NCI-H82 treated with DMSO at 0.1 percent for 48 hours (cell line): ENCODE results near the gene CYB5RL.
"Not testable (repeated sequence)": the region's sequence is repeated elsewhere in the genome, so short reads cannot be mapped to it uniquely, and the experiment has no call there.

ENCODE experiments used
- DNase-seq: peaks from one replicate; lab custom pipeline; 2025; ENCODE audit not compliant: unreplicated experiment; lab: John Stamatoyannopoulos, UW

Gene CYB5RL

GRCh38 chr1:54227091-54227602 is 27.3 kb upstream of the CYB5RL start:
- DNase-seq, result no peak

- no peak for DNase-seq
These were observed 26.2 kb upstream of the CYB5RL start for GRCh38 chr1:54225986-54226559.

GRCh38 chr1:54225378-54225777 is 25.5 kb upstream of the CYB5RL start:
- no peak for DNase-seq

- DNase-seq, result no peak
These were observed 24.4 kb upstream of the CYB5RL start for GRCh38 chr1:54224233-54224632.

GRCh38 chr1:54223441-54224202 is 23.8 kb upstream of the CYB5RL start:
- DNase-seq, result no peak

GRCh38 chr1:54222711-54223110 is 22.9 kb upstream of the CYB5RL start:
- DNase-seq, result no peak

GRCh38 chr1:54221867-54222484 is 22.1 kb upstream of the CYB5RL start:
- no peak for DNase-seq

- DNase-seq, result no peak
These were observed 21.4 kb upstream of the CYB5RL start for GRCh38 chr1:54221113-54221834.

GRCh38 chr1:54220004-54220811 is 20.4 kb upstream of the CYB5RL start:
- peak; percentile 45 for DNase-seq

GRCh38 chr1:54219688-54220003 is 19.8 kb upstream of the CYB5RL start:
- DNase-seq, result no peak

GRCh38 chr1:54218883-54219687 is 19.3 kb upstream of the CYB5RL start:
- DNase-seq, result no peak

- DNase-seq, result no peak
These were observed 15.7 kb upstream of the CYB5RL start for GRCh38 chr1:54215523-54215922.

- DNase-seq, result no peak
These were observed 13.0 kb upstream of the CYB5RL start for GRCh38 chr1:54212872-54213271.

GRCh38 chr1:54207896-54208295 is 8.1 kb upstream of the CYB5RL start:
- DNase-seq, result not testable (repeated sequence)

- DNase-seq, result no peak
These were observed 7.5 kb upstream of the CYB5RL start for GRCh38 chr1:54207287-54207686.

GRCh38 chr1:54204199-54204598 is 4.4 kb upstream of the CYB5RL start:
- no peak for DNase-seq

- DNase-seq, result no peak
These were observed 728 bp upstream of the CYB5RL start for GRCh38 chr1:54200519-54200997.

- peak; percentile 19 for DNase-seq
These were observed 572 bp downstream of the CYB5RL start for GRCh38 chr1:54199151-54199764.

- no peak for DNase-seq
These were observed 6.4 kb downstream of the CYB5RL start for GRCh38 chr1:54193453-54193852.
